ENCODE results near the gene PKN1. TPM values are rescaled to one million over a fixed set of nuclear protein-coding genes. Genes with fewer than 3 reads are reported as not detected.

PKN1 gene
- total and polyA plus RNA-seq, 2 of the 13 experiments (the other 11 are each of a cell fraction or from before 2014, with no cell fraction given) = 45.7 to 54.5 TPM

DNA sequence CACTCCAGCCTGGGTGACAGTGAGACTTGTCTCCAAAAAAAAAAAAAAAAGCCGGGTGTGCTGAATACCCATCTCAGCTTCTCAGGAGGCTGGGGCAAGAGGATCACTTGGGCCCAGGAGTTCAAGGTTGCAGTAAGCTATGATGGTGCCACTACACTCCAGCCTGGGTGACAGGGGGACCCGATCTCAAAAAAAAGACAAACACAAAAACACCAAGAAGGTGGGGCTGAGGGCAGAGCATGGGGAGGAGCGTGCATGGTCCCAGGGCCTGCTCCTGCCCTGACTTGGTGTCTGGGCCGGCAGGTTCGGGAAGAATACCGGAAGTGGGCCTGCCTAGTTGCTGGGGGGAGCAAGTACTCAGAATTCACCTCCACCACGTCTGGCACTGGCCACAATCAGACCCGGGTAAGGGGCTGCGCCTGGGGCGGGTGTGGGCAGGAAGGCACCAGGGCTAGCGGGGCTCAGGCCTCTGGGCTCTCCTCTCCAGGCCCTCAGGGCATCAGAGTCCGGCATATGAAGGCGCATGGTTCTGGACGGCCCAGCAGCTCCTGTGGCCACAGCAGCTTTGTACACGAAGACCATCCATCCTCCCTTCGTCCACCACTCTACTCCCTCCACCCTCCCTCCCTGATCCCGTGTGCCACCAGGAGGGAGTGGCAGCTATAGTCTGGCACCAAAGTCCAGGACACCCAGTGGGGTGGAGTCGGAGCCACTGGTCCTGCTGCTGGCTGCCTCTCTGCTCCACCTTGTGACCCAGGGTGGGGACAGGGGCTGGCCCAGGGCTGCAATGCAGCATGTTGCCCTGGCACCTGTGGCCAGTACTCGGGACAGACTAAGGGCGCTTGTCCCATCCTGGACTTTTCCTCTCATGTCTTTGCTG, 25.3 kb upstream of the PKN1 start:
- 89% methylated on average over 19 of the region's 20 CpGs for WGBS (ENCODE audit: low lambda C conversion rate)
- H3K27ac ChIP-seq (ENCODE audit: extremely low read length, insufficient read depth, low read length) = no peak overlapping the region
- no peak overlapping the region for H2AFZ ChIP-seq (ENCODE audit: low read length)
- no peaks in the 10 kb centered on the region for H3K9me3 ChIP-seq (ENCODE audit: low read length)
- H3K4me2 ChIP-seq (ENCODE audit: low read depth, low read length) = no peak overlapping the region
- FAIRE-seq = no peak
- peaks cover under 1% of the 10 kb centered on the region for H3K79me2 ChIP-seq (ENCODE audit: insufficient read depth, low read length)
- H3K9ac ChIP-seq (ENCODE audit: insufficient read depth, low read depth, low read length) = no peak overlapping the region
- H3K4me1 ChIP-seq (ENCODE audit: insufficient read depth, low read length) = 0 out of 2 replicates have a peak, but pooled peaks cover 10% of the 10 kb centered on the region
- ATAC-seq = no peak
- H3K27me3 ChIP-seq (ENCODE audit: control insufficient read depth in 1 of 2, insufficient read depth in 2 of 2, low read length in 2 of 2) = no peaks in the 10 kb centered on the region
- 0 out of 2 replicates have a peak, but pooled peaks cover 3% of the 10 kb centered on the region for H4K20me1 ChIP-seq (ENCODE audit: insufficient read depth, low read length)
- DNase-seq (ENCODE audit: low spot score) = peak; percentile 13
- peaks cover 36 to 52% of the 10 kb centered on the region in 2 experiments; a peak in 4 of 5 replicates for H3K36me3 ChIP-seq (replicated peaks in 1 of 2; ENCODE audit: control insufficient read depth in 1 of 2, insufficient read depth in 2 of 2, low read length in 2 of 2)
- TF ChIP-seq HNRNPL (IDR thresholded peaks at IDR 0.05; ENCODE audit: low read depth, low read length) (0 out of 2 replicates have a peak, but pooled peaks have one; percentile 3), MTA3 (CRISPR knock-in tag; IDR thresholded peaks at IDR 0.05) (no peak), STAT6 (CRISPR knock-in tag; IDR thresholded peaks at IDR 0.05; ENCODE audit: borderline replicate concordance) (no peak), POLR2AphosphoS2 (IDR thresholded peaks at IDR 0.05; ENCODE audit: low read depth, low read length) (0 out of 2 replicates have a peak, but pooled peaks have one; percentile 56), RBFOX2 (IDR thresholded peaks at IDR 0.05; ENCODE audit: low read depth, low read length) (peak; percentile 59; the same call in 1 of the 2 replicates), MXD3 (CRISPR knock-in tag; IDR thresholded peaks at IDR 0.05) (no peak), RBM22 (optimal IDR thresholded peaks at IDR 0.05; ENCODE audit: low read length) (peak; percentile 27), POLR2A (IDR thresholded peaks at IDR 0.05; ENCODE audit: insufficient read depth in 1 of 2, low read depth in 2 of 2, low read length in 2 of 2) (0 out of 4 replicates have a peak, but pooled peaks have one; percentile 21 to 25), AGO2 (optimal IDR thresholded peaks at IDR 0.05; ENCODE audit: low read depth, low read length) (peak; percentile 90)
- BruUV-seq (replicated peaks) = no TSS peak
- POLR2A ChIA-PET = interaction anchor here (0.8 kb wide), 1 partner anchor 111 kb away, joined by 3 read pairs; the partner anchor contains the start of gene DNAJB1
- in situ Hi-C loops (cut with HindIII; ENCODE audit: extremely low pct_ligation_motif_present, low pct_unique_long_range_greater_than_20kb) (loop anchor here (5.0 to 25.0 kb wide), 2 partner anchors 46 to 521 kb away; partner anchors contain the start of gene NANOS3), intact Hi-C loops (cut with micrococcal nuclease; ENCODE audit: unreplicated experiment) (no loop called here)
- CTCF ChIA-PET (ENCODE audit: low intra/inter-chr PET ratio, low total read pairs) = no interaction called here
- H3K4me3 ChIP-seq (replicated peaks in 1 of 3; ENCODE audit: insufficient read depth in 1 of 3, low read depth in 2 of 3, low read length in 3 of 3) = no peak overlapping the region

Measured in HepG2 (cell line).